NCI-H446 (cell line): ENCODE data around the gene AMMECR1.

Experiments used
- DNase-seq, 2 experiments: peaks; one replicate each; lab custom pipeline; 2025; lab: John Stamatoyannopoulos, UW

Gene AMMECR1

DNA sequence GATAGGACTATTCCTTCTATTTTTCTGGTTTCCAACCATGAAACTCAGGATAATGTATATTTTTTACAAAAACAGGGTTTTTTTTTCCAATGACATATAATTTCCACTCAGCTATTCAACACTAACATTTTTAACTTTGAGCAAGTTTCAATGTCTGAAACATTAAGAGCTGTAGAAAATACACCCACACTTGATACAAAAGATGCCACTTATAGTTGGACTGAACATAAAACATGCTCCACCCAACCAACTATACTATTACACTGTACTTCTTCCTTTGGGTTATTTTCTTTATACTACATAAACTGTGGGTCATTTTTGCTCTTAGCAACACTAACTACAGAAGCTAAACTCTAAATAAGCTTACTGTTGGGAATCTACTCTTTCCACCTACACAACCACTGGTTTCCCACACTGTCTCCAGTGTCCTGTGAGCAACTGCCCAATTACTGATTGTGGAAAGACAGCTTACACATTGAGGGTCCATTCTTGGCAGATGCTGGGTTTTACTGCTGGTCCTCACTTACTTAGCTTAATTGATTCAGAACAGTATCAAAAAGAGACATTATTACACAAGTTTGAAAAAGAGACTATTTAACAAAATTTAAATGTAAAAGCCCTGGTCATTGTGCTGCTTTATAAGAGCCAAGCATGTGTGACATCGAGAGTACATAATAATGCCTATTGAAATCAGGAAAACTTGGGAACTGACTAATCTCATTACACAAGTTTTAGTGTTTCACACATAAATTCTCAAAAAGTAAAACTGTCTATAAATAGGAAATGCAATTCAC, 6.3 kb downstream of the AMMECR1 start:
- no peak for DNase-seq

DNA sequence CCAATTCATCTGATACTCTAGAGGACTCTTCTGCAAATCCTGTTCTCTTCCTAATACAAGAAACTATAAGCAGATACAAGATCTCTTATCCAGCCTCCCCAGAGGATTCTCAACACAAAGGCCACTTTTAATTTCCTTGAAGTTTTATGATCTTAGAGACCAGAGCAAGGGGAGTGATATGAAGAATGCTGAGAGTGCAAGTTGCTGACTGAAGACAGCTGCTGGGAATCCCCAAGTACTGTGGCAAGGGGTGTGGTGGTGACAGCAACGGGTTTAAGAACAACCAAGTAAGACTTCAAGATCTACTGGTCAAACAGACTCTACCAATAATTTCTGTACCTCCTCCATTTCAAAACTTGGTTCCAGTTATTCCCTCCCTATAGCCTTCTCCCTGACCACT, 7.0 kb downstream of the AMMECR1 start:
- DNase-seq = no peak

DNA sequence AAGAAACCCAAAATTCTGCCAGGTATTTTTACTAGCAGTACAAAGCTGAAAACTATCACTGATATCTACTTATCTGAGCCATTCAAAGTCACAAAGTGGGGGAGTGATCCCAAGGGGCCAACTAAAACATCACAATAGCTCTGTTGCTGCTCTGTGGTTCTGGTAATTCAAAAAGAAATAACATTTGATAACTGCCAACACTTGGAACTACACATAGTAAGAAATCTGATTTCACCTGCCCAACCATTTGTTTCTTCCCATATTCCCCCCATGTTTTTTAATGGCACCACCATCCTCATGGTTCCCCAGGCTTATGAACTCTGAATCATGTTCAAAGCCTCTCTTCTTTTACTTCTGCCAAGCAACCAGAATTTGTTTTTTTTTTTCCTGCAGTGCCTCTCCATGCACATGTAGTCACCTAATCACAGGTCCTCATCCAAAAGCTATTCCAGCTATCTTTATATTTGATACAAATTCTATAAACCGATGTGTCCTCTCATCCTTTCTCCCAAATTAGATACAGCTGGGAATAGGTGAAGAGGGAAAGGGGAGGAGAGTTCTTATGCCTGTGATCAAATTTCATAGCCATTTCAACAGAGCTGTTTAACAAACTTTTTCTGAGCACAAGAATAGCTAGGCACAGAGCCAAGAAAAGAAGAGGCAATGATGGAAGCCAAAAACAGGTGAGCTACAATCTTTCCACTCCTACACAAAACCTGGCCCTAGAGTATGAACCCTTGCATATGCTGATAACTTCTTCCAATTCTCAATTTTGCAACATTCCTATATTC, 7.7 kb downstream of the AMMECR1 start:
- no peak for DNase-seq

DNA sequence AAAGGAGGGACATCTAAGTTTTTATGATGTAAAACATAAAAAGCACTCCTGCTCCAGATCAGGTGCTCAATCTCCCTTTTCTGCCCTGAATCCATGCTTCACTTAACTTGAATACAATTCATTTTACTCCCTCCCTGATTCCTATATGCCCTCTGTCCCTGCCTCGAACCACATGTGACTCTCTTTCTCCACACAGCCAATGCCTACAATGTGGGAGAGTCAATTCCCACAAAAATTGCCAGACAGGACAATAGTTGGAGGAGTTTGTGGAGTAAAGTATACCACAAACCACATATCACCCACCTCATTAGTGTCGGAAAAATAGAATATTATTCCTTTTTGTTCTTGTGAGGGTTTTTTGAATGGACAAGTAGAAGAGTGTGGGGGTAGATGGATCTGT, 9.7 kb downstream of the AMMECR1 start:
- DNase-seq = no peak

DNA sequence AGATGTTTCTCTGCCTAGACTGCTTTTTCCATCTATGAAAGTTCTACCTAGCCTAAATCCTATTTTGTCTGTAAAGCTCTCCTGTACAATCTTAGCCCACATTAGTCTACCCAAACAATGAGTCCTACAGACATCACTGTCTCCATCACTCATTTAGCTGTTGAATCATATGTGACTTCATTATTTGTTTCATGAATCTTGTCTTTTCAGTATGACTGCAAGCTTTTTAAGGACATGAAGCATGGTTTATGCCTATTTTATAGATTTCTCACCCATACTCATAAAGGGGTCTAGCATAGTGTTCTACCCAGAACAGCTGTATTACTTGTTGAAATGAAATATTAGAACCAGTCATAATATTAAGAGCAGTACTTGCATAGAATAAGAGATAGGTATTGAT, 13.0 kb downstream of the AMMECR1 start:
- DNase-seq = no peak

DNA sequence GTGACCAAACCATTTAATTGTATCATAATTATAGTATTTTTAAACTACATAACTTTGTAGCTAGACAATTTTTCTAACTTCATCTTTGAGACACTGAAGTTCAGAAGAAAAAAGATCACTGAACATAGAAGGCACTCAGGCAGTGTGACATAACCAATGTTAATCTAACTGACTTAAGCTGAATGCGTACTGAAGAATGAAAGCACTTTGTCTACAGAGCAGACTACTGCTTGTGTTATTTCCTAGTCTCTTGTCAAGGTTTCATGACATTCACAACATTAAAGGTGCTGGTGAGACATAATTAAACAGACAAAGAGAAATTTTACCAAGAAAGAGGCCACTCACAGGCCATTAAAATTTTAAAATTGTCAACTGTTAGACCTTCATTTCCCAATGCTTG, 13.5 kb downstream of the AMMECR1 start:
- DNase-seq = no peak

DNA sequence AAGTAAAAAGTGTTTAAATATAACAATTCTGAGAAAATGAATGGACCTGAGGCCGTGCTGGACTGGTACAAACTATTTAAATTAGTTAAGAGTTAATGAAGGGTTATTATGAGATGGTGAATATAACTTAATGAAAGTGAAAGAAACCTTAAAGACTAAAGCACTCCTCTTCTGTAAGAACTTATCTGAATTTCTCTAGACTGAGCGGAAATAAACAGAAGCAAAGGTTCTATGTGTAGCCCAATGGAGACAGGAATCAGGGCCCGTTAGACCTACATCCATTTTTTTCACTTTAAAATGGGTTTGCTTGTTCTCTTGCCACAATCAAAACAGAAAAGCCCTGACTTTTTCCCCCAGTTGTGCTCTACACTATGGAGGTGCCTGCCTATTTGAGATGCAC, 14.9 kb downstream of the AMMECR1 start:
- no peak for DNase-seq

DNA sequence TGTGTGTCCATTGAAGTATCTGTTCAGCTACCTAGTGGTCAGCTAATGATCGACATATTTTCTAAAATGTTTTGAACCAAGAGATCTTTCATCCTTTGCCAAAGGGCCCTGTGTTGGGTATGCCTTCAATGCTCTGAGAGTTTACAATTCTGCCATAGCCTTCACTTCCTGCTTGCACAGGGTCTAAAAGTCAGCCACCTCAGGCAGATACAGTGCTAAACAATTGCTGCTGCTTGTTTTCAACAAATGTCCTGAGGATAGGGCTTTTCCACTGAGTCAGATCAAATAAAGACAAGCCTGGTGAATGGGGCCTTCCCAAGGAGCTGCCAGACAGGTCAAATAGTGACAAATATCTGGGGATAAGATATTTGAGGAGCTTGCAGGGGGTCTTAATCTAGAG, 16.7 kb downstream of the AMMECR1 start:
- DNase-seq = no peak

DNA sequence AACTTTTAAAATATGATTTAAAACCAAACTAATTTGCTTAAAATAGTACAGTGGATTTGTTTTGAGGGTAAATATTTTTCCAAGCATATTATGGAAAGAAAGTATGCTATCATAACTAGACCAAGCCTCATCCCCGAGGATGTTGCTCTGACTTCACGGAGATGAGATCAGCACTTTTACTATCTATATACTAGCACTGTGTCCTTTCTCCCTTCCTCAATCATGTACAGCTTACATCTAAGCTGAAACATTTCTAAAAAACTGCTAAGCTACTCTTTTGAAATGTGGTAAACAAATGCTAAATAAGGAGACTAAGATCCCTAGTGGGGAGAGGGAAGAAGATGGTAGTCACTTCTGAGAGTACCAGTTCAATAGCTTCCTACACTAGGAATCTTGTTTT, 23.8 kb downstream of the AMMECR1 start:
- no peak for DNase-seq

DNA sequence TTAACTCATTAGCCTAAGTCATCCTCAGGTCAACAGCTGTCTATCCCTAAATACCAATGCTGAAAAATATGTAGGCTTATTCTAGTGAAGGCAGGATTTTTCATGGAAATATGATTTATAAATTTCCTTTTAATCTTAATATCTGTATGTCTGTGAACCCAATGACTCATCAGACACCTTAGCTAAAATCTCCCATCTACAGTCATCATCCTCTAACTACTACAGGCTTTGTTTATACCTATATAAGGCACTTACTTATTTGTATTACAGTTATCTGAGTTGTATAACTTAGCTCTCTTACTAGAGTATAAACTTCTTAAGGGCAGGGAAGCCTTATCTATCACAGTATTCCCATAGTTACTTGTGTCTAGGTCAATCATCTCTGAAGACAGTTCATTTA, 24.2 kb downstream of the AMMECR1 start:
- DNase-seq = no peak

DNA sequence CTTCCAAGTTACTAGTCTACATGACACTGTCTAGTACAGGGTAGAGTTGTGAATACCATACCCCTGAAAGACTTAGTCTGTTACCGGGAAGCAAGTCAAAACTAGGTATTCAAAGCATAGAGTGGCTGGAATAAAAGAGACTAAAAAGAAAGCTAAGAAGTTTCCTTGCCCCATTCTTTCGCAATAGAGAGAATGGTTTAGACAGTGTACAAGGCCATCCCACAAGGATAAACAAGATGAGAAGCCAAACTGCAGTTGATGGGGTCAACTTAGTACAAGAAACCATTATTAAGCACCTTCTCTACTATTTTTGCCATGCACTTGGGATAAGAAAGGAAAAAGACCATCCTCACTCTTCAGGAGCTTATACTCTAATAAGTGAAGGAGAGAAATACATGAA, 30.3 kb downstream of the AMMECR1 start:
- no peak for DNase-seq

DNA sequence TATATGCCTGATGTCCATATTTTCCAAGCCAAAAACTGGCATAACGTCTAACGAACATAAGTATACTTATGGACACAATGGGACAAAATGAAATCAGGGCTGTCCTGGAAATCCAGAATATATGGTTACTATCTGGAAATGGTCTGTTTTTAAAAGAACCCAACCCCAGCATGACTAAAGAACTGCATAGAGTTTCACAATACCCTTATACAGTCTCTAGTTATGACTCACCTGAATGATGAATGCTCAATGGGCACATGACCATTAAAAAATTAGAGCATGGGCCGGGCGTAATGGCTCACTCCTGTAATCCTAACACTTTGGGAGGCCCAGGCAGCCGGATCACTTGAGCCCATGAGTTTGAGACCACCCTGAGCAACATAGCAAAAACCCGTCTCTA, 31.8 kb downstream of the AMMECR1 start:
- no peak for DNase-seq

DNA sequence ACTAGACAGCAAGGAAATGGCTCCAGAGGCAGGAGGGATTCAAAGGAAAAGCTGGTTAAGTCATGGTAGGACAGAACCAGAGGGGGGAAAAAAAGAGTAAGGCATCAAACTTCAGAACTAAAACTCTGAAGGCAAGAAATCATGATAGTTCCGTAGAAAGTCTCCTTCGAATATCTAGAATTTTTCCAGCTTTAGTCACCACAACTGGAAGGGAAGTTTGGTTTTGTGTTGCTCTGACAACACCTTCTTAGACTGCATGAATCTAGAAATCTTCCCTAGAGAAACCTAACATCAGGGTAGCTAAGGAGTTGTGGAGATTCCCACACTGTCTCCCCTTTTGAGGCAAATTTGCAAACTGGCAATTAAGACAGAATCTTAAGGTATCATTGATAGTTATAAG, 33.7 kb downstream of the AMMECR1 start:
- DNase-seq = no peak

DNA sequence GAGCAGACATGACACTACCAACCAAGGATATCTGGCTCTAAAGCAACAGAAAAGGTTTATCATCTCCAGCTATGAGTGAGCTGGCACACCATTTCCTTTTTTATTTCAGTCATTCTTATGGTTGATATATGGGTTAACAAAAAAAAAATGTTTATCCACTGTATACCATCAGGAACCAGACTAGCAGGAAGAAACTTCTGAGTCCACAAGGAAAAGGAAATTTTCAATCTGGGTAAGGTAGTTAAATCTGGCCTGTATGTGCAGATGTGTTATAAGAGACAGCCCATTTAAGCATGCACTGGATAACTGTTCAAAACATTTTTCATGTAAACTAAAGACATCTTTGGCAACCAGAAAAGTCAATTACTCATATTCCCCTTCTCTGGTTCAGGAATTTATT, 35.0 kb downstream of the AMMECR1 start:
- DNase-seq = no peak

DNA sequence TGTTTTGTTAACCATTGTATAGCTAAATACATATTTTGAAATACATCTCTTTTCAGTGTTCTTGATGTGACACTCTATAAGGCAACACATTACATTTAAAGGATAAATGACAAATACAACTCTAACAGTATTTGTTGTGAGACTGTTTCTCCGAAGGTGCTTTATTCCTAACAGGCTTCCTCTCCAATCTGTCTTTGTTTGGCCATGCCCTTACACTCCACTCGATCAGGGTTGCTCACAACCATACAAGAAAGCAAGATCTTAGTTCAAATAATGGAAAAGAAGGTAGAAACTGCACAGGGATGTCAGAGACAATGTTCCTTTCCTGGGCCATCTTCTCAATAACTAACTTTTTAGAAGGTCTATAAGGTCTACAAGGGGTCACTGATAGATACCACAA, 36.5 kb downstream of the AMMECR1 start:
- DNase-seq = no peak

DNA sequence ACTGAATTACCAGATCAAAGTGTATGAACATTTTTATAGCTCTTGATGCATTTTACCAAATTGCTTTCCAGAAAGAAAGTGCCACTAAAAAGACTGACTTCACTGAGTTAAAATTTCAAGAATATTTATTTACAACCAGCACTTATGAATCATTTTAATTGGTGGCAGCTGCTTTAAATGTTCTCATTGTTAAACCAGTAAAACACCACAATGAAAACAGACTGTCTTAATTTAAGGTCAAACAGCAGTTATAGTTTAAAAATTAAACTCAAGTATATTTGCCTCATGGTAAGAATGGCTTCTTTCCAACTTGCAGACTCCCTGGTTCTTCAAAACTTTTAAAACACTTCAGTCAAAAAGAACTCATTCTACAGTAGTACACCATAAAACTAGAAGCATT, 36.9 kb downstream of the AMMECR1 start:
- no peak for DNase-seq

DNA sequence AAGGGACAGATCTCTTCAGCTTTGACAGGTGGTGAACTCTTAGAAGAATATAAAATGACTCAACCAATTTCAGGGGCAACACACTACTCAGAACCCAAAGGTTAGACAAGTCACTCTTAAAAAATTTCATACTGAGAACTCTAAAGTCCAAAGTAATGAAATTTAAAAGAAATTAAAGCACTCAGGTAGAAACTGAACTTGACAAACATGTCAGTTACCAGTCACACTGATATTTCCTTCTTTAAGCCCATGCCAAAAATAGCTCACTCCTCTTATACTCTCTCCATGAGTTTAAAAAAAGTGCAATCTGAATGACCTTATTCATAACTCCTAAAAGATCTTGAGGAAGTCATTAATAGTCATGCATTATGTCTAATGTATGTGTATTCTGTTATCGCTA, 40.3 kb downstream of the AMMECR1 start:
- DNase-seq = no peak

DNA sequence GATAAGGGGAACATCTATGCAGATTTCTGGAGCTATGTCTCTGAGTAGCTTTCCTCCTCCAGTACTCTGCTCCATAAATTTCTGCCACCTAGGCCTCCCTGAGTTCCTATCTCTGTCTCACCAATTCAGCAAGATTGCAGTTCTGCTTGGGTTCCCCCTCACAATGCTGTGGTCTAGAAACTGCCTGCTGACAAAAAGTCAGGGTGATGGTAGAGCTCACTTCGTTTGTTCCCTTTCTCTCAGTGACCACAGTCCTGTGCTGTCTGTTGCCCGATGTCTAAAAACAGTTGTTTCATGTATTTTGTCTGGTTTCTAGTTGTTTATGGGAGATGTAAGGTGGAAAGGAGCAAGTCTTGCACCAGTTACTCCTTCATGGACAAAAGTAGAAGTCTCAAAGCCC, 41.1 kb downstream of the AMMECR1 start:
- DNase-seq = no peak

DNA sequence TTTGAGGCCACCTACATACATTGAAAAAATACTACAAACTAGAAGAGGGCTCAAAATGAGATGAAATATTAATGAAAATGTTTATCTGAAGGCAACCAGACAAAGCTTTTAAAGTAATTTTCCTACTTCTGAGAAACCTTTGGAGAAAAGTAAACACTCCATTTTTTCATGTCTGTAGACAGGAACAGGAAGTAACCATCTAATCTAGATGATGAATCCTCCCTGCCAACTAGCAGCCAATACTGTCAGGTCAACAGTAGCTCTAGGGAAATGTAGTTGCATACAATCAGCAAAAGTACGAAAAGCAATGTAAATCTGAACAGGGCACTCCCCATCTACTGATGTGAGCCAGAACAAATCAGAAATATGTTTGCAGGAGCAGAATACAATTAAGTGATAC, 49.0 kb downstream of the AMMECR1 start:
- DNase-seq = no peak

DNA sequence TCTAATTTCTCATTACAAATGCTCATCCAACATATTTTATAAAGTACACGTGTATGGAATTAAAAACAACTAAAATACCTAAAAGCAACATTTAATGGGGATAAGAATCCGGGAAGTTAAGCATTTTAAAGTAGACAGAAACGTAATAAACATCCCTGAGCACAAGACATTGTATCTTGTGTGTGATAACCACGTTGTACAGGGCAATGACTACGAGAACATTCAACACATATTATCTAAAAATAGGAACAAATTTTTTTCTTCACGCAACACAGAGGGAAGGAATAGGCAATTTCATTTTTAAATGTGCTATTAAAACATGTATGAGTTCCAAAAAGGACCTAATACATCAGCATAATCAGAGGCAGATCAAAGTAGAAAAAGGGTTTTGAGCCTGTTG, 49.5 kb downstream of the AMMECR1 start:
- DNase-seq = no peak

DNA sequence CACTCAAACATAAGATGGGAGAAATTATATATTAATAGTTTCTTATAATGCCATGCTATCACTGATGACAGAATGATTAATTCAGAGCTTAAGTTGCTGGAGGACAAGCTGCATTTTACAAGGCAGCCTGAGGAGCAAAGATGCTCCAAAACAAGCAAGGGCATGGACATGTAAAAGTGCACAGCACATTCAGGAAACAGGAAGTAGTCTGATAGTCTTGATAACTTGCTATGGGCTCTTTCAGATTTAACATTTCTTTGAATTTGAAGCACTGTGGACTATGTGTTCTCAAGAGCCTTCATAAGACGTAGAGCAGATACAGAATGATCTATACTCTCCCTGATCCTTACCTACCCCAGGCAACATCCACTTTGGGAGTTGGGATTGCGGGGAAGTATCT, 50.0 kb downstream of the AMMECR1 start:
- no peak for DNase-seq

DNA sequence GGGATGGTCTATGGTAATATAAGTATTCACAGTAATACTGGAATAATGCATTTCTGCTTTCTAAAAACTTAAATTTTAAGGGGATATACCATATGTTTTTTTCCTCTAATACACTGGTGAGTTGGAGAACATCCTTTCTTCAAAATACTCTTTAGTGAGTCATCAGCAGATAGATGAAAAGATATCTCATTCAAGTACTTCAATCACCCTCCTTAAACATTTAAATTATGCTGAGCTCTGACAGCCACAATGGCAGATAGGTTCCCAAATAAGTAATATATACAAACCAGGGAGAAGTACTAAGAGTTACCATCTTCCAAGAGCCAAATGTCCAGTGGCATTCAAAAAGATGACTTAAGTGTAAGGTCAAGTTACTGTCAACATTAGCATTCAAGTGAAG, 52.2 kb downstream of the AMMECR1 start:
- no peak for DNase-seq

DNA sequence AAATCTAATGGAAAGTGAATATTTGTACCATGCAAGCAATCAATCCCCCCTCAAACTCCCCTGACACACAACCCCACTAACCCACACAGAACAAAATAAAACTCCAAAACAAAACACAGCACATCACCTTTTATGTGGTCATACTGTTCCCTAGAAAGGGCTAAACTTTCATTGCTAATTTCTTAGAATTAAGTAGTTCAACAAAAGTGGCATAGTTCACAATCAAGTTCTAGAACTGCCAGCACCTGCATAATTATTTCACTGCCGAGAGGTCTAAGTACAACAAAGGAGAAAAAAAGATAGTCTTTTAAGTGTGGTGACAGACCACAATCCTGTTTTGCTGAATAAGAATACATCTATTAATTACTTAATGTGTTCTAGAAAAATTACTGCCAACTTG, 58.8 kb downstream of the AMMECR1 start:
- no peak for DNase-seq

DNA sequence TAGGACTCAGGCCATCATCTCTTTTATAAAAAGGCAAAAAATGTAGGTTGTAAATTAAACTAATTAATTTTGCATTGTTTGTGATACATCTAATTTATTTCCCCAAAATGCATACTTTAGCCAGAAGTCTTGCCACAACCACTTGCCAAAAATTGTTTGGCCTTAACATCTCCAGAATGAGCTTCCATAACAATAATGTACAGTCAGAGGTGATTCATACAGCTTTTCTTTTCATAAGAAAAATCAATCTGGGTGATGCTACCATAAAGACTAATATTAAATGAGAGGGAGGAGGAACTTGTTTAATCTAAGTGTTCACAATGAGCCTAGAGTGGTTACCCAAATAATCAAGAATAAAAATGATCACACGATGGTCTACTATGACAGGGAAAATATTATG, 59.3 kb downstream of the AMMECR1 start:
- no peak for DNase-seq
